GM12801 (cell line): Measurements from ENCODE around the gene CRNKL1.

Source experiments
- CTCF ChIP-seq: IDR thresholded peaks from one replicate; pipeline ENCODE4 v1.5.1; 2011; ENCODE audit warnings: control low read depth; ENCODE audit not compliant: insufficient read length; ENCODE audit errors: extremely low read depth

The CRNKL1 gene

GRCh38 chr20:19995220-19995863, 56.9 kb downstream of the CRNKL1 start:
- TF ChIP-seq CTCF = no peak

- no peak for TF ChIP-seq CTCF
Observed at GRCh38 chr20:19993958-19994669, 58.2 kb downstream of the CRNKL1 start.

GRCh38 chr20:19992996-19993908, 59.0 kb downstream of the CRNKL1 start:
- no peak for TF ChIP-seq CTCF

GRCh38 chr20:19991854-19992253, 60.4 kb downstream of the CRNKL1 start:
- no peak for TF ChIP-seq CTCF

- TF ChIP-seq CTCF = no peak
Observed at GRCh38 chr20:19991308-19991707, 61.0 kb downstream of the CRNKL1 start.

GRCh38 chr20:19990850-19991249, 61.4 kb downstream of the CRNKL1 start:
- TF ChIP-seq CTCF = no peak

GRCh38 chr20:19987046-19987445, 65.2 kb downstream of the CRNKL1 start:
- TF ChIP-seq CTCF = no peak
